GM19468 (cell line): Measurements from ENCODE around the gene BLOC1S3.

ENCODE experiments used
- ATAC-seq: cut with Tn5 transposase; IDR thresholded peaks from one replicate; pipeline ENCODE4 v1.9.1; 2021; ENCODE audit warnings: mild to moderate bottlenecking, moderate library complexity, moderate number of reproducible peaks; ENCODE audit not compliant: unreplicated experiment; ENCODE audit errors: extremely low read depth

BLOC1S3 gene, protein sequence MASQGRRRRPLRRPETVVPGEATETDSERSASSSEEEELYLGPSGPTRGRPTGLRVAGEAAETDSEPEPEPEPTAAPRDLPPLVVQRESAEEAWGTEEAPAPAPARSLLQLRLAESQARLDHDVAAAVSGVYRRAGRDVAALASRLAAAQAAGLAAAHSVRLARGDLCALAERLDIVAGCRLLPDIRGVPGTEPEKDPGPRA

DNA sequence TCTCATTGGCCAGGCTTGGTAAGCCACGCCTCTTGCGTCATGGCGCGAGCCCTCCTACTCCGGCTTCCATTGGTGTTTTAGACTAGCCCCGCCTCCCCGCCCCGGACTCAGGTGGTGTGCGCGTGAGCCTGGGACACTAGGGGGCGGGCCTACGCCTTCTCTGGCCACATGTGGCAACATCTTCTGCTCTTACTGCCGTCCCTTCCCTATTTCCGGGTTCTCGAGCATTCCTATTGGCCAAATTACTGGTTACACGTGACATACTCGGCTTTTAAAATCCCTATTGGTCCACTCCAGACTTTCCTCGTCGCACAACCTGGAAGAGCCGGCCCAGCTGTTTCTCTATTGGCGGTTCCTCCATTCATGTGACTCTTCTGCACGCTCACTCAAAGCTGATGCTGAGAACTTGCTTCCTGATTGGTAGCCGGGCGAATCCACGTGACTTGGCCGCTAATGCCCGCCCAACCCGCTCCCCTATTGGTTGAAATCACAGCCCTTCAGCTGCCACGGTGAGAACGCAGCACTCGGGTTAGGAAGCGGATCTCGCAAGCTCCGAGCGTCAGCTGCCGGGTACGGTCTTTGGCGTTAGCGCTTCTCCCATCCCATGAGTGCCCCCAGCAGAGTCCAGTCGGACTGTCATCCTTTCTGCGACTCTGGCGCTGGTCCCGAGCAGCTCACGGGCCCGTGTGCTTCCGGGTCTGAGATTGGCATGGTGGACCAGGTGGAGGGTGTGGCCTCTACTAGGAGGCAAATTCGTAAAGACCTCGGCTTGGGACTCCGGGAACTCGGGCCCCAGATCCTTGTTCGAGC, at the start of gene BLOC1S3:
BLOC1S3 (plus strand) TSS at position 523 of the 810 bp plus-strand sequence. CDS start 513 bp downstream, outside the sequence.
- peak; percentile 75 for ATAC-seq

DNA sequence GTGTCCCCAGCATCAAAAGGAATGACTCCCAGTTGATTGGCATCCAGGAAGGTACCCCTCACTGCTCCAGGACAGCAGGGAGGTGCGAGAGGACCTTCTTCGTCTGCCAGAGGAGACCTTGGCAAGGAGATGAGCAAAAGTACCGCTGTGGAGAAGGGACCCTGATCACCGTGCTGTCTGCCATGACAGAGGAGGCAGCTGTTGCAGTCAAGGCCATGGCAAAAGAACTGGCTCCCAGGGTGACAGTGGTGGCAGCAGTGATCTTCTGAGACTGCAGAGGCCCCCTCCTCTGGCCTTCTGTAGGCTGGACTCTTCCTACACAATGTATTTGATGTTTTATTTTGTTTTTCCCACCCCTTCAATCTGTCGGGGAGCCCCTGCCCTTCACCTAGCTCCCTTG, 49.8 kb upstream of the BLOC1S3 start:
- no peak for ATAC-seq

DNA sequence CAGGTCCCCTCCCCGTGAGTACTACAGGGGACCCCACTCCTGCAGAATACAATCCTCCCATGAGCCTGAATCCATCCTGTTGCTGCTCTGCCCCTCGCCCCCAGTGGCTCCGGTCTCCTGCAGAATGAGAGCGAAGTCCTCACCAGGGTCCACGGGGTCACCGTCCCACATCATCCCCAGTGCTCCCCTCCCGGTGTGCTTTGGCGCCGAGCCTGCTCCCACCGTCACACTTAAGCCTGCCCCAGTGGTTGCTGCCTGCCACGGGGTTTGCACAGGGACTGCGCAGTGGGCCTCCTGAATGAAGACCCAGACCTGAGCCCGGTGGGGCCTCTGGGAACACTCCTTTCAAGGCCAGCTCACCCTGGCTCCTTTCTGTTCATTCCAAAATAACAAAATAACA, 48.3 kb upstream of the BLOC1S3 start:
- ATAC-seq = no peak

DNA sequence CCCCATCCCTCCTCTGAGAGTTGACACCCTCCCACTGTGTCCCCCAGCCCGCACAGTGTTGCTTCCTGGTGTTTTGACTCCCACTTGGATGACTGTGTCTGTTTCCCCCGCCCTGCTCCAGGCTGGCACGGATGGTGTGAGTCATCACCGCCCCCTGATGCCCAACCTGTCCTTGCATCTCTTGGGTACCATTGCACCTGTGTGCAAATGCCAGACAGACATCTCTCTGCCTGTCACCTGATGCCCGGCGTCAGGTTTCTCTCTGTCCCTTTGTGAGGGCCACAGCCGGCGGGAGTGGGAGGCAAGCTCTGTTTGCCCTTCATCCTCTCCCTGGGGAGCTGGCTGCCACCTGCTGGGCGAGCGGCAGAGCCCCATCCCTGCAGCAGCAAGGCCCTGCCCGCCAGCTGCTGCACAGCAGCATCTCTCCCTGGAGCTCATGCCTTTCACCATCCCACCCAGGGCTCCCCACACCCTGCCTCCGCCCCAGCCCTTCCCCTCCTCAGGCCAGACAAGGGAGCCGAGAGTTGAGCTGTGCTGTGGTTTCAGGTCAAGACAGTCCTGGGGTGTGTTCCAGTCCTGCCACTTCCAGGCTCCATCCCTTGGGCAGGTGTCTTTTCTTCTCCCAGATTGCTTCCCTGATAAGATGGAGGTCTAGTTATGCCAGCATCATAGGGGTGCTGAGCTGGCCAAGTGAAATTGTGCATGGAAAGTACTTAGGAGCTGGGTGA, 47.5 kb upstream of the BLOC1S3 start:
- no peak for ATAC-seq

DNA sequence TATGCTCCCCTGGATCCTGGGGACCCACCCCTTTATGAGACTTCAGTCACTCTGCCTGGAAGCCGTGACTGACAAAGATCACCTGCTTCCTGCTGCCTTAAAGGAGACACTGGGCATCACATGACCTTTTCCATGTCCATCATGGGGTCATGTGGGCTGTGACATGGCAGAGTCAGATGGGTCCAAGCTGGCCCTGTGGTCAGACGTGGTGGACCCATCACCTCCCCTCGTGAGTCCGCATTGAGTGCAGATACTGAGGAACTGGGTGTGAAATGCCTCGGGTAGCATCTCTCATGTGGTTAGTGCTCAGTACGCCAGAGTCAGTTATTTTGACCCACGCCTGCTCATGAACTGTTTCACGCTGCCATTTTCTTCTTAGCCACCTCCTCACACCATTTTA, 44.9 kb upstream of the BLOC1S3 start:
- no peak for ATAC-seq

DNA sequence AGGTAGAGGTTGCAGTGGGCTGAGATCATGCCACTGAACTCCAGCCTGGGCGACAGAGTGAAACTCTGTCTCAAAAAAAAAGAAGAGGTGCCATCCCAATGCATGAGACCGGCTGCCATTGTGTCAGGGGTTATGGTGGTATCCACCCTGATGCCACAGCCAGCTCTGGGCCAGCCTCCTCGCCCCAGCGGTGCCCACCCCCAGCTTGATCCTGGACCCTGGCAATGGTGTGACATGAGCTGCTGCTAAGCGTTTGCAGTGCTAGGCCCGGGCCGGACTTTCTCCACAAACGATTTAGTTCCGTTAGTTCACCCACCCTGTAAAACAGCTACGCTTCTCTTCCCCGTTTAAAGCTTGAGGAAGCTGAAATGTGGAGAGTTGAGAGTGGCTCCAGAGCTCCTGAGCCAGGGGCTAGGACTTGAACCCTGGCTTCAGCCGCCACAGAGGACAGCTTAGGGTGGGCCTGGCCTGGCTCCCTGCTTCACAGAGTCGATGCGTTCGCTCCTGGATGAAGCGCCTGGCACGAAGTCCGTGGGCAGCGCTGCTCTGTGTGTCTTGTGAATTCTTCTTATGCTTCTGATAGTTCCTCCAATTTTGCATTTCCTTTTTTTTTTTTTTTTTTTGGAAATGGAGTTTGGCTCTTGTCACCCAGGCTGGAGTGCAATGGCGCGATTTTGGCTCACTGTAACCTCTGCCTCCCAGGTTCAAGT, 43.3 kb upstream of the BLOC1S3 start:
- no peak for ATAC-seq

DNA sequence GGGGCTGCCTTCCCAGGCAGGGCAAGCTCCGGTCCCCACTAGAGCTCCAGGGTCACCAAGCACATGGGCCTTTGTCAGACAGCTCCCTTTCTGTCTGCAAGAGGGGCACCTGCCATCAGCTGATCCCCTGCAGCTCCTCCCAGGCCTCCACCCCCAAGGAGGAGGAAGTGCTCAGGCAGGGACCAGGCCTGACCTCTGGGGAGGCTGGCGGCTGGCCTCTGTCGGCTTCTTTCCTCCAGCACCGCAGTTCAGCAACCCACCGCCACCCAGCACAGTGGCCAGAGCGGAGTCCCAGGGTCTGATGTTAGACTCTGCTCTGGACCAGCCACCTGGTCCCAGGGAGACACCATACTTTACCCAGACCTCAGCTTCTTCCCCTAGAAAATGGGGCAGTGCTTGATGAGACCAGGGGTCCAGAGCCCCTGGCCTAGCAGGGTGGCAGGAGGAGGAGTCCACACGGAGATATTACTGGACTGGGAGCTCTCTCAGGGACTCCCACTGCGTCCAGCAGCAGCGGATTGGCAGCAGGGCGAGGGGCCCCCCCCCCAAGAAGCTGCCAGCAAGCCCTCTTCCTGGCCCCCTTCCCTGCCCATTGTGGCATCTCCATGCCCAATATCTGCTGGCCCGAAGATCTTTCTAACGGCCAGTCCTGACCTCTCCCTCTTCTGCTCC, 41.9 kb upstream of the BLOC1S3 start:
- no peak for ATAC-seq

DNA sequence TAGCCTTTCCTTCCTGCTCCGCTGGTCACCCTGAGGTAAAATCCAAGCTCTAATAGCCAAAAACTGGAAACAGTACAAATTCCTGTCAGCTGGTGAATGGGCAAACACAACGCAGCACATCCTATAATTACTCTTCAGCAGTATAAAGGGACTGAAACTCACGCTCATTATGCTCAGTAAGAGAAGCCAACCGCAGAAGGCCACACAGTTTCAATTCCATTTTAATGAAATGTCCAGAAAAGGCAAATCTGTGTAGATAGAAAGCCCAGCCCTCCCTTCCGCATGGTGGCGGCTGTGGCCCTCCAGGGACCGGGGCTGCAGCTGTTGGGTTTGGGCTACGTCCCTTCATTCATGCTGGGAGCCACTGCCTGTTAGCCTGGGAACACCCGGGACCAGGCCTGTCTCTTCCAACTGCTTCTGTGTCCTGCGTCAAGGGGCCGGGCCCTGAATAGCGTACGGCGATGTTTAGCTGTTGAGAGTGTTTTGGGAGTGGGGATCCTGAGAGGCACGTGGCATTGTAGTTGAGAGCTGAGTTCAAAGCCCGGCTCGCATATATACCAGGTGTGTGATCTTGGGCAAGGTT, 41.3 kb upstream of the BLOC1S3 start:
- no peak for ATAC-seq

DNA sequence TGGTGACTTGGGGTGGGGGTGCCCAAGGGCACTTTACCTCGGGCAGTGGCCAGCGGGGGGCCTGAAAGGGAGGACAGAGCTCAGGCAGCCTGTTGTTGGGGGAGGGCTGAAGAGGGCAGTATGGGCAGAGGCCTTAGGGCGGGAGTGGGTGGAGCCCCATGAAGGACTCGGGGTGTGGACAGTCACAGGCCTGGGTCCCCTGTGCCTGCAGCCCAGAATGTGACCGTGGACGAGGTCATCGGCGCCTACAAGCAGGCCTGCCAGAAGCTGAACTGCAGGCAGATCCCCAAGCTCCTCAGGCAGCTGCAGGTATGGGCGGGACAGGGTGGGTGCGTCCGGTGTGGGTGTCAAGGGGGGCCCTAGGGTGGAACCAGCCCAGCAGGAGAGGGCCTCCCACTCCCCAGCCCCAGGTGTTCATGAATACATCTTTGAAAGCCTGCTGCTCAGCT, 40.3 kb upstream of the BLOC1S3 start:
- no peak for ATAC-seq

DNA sequence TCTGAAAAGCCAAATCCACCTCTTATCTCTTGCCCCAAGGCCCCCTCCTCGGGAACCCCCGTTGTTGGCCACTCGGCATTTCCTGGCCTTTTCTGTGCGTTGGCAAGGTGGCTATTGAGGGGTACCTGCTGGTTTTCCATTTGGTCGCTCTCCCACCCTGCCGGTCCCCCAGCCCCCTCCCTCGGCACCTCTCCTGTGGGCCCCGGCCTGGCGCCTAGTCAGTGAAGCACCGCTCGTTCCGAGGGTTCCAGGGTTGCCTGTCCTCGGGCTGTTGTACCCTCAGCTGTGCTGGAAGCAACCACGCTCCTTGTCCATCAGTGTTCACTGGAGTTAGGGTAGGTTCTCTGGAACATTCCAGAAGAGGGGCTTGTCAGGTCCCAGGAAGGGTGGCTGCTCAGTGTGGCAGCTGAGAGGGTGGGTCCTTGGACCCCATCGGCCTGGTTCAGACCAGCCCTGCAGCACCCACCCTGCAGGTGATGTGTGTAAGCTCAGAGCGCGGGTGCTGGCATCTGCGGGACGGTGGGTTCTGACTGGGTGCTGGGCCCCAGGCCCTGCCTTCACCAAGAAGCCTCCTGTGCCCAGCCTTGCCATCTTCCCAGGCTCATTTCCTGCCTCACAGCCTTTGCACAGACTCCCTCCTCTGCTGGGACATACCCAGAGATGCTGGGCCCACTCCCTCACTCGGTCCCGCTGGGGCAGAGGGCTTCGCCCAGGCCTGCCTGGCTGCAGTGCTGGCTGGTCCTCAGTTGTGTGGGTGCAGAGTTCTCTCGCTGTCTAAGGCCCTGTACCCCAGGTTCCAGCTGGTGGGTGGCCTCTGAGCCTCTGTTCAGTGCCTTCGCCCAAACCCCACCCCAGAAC, 39.1 kb upstream of the BLOC1S3 start:
- ATAC-seq = no peak

DNA sequence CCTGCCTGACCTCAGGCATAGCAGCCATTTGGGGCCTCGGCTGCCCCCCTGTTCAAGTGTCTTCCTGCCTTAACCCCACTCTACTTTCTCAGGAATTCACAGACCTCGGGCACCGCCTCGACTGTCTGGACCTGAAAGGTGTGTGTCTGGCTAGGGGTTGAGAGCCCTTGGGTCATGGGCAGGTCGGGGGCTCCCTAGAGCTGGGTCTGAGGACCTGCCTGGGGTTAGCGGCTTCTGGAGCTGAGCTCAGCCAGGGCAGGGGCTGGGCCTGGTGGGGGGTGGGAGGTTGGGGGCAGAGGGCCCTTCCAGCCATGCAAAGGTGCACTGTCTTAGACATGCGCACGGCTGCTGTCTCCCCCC, 38.5 kb upstream of the BLOC1S3 start:
- no peak for ATAC-seq

DNA sequence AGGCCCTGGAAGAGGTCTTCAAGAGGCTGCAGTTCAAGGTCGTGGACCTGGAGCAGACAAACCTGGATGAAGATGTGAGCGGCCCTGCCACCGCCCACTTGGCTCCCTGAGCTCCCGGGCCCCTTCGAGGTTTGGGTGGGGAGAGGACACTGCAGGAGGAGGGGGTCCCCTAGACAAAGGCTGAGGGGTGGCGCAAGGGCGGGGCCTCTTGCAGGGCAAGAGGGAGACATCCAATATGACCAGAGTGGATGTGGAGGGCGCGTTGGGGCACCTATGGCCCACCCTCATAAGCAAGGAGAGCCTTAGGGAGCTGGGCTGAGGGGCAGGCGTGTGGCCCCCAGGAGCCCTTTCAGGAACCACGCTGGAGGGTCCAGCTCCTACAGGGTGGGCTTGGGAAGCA, 38.1 kb upstream of the BLOC1S3 start:
- no peak for ATAC-seq

DNA sequence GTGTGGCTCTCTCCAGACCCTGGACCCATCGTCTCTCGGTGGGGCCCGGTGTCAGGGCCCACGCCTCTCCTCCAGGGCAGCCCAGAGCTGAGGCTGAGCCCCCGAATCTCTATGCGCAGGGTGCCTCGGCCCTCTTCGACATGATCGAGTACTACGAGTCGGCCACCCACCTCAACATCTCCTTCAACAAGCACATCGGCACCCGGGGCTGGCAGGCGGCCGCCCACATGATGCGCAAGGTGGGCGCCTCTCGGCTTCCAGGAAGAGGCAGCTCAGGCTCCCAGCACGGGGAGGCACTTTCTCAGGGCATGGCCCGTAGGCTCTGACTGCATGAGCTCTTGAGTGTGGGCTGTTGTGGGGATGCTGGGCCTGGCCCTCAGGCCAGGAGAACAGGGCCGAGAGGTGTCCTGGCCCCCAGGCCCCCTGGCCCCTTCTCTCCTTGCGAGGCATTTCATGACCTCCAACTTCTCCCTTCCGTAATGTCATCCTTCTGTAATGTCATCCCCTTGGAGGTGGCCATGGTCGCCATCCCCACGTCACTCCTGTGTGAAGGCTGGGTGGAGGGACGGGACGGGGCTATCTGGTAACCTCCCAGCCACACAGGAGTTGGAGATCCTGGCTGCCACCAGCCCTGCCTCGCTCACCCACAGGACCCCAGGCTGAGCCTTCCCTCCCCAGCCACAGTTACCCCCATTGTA, 37.2 kb upstream of the BLOC1S3 start:
- no peak for ATAC-seq

DNA sequence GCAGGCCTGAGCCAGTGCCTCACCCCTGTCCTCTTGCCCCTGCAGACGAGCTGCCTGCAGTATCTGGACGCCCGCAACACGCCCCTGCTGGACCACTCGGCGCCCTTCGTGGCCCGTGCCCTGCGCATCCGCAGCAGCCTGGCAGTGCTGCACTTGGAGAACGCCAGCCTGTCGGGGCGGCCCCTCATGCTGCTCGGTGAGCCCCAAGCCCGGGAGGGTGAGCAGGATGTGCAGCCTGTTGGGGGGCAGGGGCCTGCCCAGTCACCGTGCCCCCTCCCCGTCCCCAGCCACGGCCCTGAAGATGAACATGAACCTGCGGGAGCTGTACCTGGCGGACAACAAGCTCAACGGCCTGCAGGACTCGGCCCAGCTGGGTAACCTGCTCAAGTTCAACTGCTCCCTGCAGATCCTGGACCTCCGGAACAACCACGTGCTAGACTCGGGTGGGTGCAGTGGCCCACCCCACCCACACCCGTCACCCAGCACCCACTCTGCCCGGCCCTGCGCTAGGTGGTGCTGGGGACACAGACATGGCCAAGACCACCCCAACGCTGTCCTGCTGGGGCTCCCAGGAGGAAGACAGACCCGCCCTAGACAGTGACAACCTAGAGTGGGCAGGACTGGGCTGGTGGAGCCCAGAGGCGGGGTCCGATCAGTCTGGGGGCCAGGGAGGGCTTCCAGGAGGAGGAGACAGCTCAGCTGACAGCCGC, 36.4 kb upstream of the BLOC1S3 start:
- no peak for ATAC-seq

DNA sequence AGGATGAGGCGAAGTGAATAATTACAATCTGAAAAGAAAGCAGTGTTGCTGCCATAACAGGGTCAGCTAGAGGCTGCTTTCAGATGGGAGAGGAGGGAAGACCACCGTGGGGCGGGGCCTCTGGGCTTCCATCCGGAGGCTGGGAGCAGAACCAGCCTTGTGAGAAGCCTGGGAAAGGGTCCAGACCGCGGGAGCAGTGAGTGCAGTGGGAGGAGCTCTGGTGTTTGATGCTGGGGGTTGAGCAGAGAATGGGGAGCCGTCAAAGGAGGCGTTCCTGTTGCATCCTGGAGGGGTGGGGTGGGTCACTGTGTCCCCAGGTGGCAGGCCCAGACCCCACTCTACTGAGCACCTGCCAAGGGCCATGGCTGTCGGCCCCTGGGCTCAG, 35.9 kb upstream of the BLOC1S3 start:
- no peak for ATAC-seq

DNA sequence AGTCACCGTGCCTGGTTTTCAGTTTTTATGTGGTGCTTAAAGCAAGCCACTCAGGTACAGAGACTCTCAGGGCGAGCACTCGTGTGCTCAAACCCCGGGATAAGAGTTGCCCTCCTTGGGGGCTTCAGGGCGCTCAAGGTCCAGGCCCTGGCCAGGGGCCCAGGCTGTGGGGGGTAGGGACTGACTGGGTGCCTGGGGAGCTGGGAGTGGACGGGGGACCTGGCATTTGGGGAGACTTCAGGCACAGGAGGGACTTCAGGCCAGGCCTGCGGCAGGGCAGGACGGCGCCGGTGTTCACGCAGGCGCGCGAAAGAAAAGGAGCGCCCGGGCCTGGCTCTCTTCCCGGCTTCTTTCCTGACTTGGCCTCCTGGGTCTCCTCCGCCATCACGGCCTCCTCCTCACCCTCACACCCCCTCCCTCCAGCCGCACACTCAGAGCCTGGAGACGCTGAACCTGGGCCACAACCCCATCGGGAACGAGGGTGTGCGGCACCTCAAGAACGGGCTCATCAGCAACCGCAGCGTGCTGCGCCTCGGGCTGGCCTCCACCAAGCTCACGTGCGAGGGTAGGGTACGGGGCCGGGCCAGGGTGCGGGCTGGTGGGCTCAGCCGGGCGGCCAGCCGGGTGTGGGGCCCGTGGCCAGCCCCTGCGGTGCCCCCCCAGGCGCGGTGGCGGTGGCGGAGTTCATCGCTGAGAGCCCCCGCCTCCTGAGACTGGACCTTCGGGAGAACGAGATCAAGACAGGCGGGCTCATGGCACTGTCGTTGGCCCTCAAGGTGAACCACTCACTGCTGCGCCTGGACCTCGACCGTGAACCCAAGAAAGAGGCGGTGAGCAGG, 33.9 kb upstream of the BLOC1S3 start:
- ATAC-seq = no peak
